MM.1S (cell line): Measurements from ENCODE around the gene SYNE2.
"Not testable (repeated sequence)": the region's sequence is repeated elsewhere in the genome, so short reads cannot be mapped to it uniquely, and the experiment has no call there.

ENCODE experiments used
- DNase-seq: peaks from one replicate; pipeline ENCODE4 v3.0.0-alpha.2; 2015
- H2AFZ ChIP-seq: fragments of 300-600 bp; sonication (generic); 2 replicates; pipeline ENCODE4 v1.6.0; 2016; ENCODE audit warnings: antibody characterized with exemption, low read length
- H3F3A ChIP-seq: fragments of 300-600 bp; sonication (generic); 2 replicates; pipeline ENCODE4 v1.6.1; 2016; ENCODE audit warnings: mild to moderate bottlenecking, antibody characterized with exemption, low read length, moderate library complexity, mixed read lengths; ENCODE audit not compliant: insufficient read depth
- H3K27ac ChIP-seq: fragments of 300-600 bp; sonication (generic); 2 replicates; pipeline ENCODE4 v1.5.1; 2016; ENCODE audit warnings: mild to moderate bottlenecking, low read length
- H3K27me3 ChIP-seq: fragments of 300-600 bp; sonication (generic); replicated peaks from 2 replicates; pipeline ENCODE4 v1.6.0; 2016; ENCODE audit warnings: low read length; ENCODE audit not compliant: insufficient read depth
- H3K36me3 ChIP-seq: fragments of 300-600 bp; sonication (generic); replicated peaks from 2 replicates; pipeline ENCODE4 v1.6.1; 2016; ENCODE audit warnings: mild to moderate bottlenecking, low read length, mixed read lengths; ENCODE audit not compliant: insufficient read depth
- H3K4me1 ChIP-seq: fragments of 300-600 bp; sonication (generic); 2 replicates; pipeline ENCODE4 v1.6.1; 2016; ENCODE audit warnings: low read length, mixed read lengths
- H3K4me2 ChIP-seq: fragments of 300-600 bp; sonication (generic); 2 replicates; pipeline ENCODE4 v1.6.0; 2016; ENCODE audit warnings: low read depth, low read length
- H3K4me3 ChIP-seq: fragments of 300-600 bp; sonication (generic); 2 replicates; pipeline ENCODE4 v1.5.1; 2016; ENCODE audit warnings: low read length, mixed read lengths
- H3K79me2 ChIP-seq: fragments of 300-600 bp; sonication (generic); 2 replicates; pipeline ENCODE4 v1.6.1; 2016; ENCODE audit warnings: mixed run types, low read length, mixed read lengths
- H3K9ac ChIP-seq: fragments of 300-600 bp; sonication (generic); 2 replicates; pipeline ENCODE4 v1.6.1; 2016; ENCODE audit warnings: low read length, mixed read lengths
- H3K9me2 ChIP-seq: fragments of 300-600 bp; sonication (generic); replicated peaks from 2 replicates; pipeline ENCODE4 v1.6.1; 2016; ENCODE audit warnings: mild to moderate bottlenecking, low read length, mixed read lengths; ENCODE audit not compliant: insufficient read depth
- H3K9me3 ChIP-seq: fragments of 300-600 bp; sonication (generic); replicated peaks from 2 replicates; pipeline ENCODE4 v1.6.1; 2016; ENCODE audit warnings: mild to moderate bottlenecking, low read length, mixed read lengths; ENCODE audit not compliant: insufficient read depth
- H4K20me1 ChIP-seq: fragments of 300-600 bp; sonication (generic); 2 replicates; pipeline ENCODE4 v1.6.1; 2016; ENCODE audit warnings: mild to moderate bottlenecking, low read length, moderate library complexity, mixed read lengths; ENCODE audit not compliant: insufficient read depth
- CTCF ChIP-seq: fragments of 300-600 bp; sonication (generic); IDR thresholded peaks from 2 replicates; pipeline ENCODE4 v1.5.1; 2016; ENCODE audit warnings: antibody characterized with exemption, low read length, mixed read lengths
- EZH2 ChIP-seq: fragments of 300-600 bp; sonication (generic); optimal IDR thresholded peaks from 2 replicates; pipeline ENCODE3; 2017; ENCODE audit warnings: low read depth, mild to moderate bottlenecking, antibody characterized with exemption, low read length, mixed read lengths
- EZH2phosphoT487 ChIP-seq: fragments of 300-600 bp; sonication (generic); IDR thresholded peaks from 2 replicates; pipeline ENCODE4 v1.6.1; 2018; ENCODE audit warnings: antibody characterized with exemption, low read length

Gene SYNE2

GRCh38 chr14:64026600-64026999 is 173.8 kb downstream of the SYNE2 start:
- H4K20me1 ChIP-seq: no peaks in the 10 kb centered on the region
- no peak overlapping the region for H2AFZ ChIP-seq
- H3K9me3 ChIP-seq: no peaks in the 10 kb centered on the region
- no peak for TF ChIP-seq EZH2phosphoT487
- TF ChIP-seq EZH2: no peak
- TF ChIP-seq CTCF: no peak
- no peaks in the 10 kb centered on the region for H3K79me2 ChIP-seq
- H3K27me3 ChIP-seq: no peaks in the 10 kb centered on the region
- H3F3A ChIP-seq: no peaks in the 10 kb centered on the region
- no peaks in the 10 kb centered on the region; the same call in 1 of the 2 replicates for H3K36me3 ChIP-seq
- no peak overlapping the region for H3K4me2 ChIP-seq
- no peak for DNase-seq
- H3K4me1 ChIP-seq: no peaks in the 10 kb centered on the region
- H3K4me3 ChIP-seq: no peak overlapping the region
- no peaks in the 10 kb centered on the region for H3K9me2 ChIP-seq
- H3K27ac ChIP-seq: no peak overlapping the region
- H3K9ac ChIP-seq: no peak overlapping the region

GRCh38 chr14:64035143-64035542 is 182.3 kb downstream of the SYNE2 start:
- no peaks in the 10 kb centered on the region for H3K4me1 ChIP-seq
- no peaks in the 10 kb centered on the region for H3K79me2 ChIP-seq
- H3K9ac ChIP-seq: no peak overlapping the region
- no peaks in the 10 kb centered on the region for H3K9me2 ChIP-seq
- H3K9me3 ChIP-seq: no peaks in the 10 kb centered on the region
- no peak overlapping the region for H2AFZ ChIP-seq
- H3F3A ChIP-seq: no peaks in the 10 kb centered on the region
- no peaks in the 10 kb centered on the region for H4K20me1 ChIP-seq
- no peaks in the 10 kb centered on the region for H3K36me3 ChIP-seq
- H3K27me3 ChIP-seq: no peaks in the 10 kb centered on the region
- no peak overlapping the region for H3K4me2 ChIP-seq
- H3K4me3 ChIP-seq: no peak overlapping the region
- H3K27ac ChIP-seq: no peak overlapping the region
- no peak for DNase-seq
- TF ChIP-seq EZH2: no peak
- no peak for TF ChIP-seq CTCF
- TF ChIP-seq EZH2phosphoT487: no peak

GRCh38 chr14:64037869-64038745 is 185.3 kb downstream of the SYNE2 start:
- not testable (repeated sequence) for H3K4me2 ChIP-seq, H3K4me3 ChIP-seq, H3K9me2 ChIP-seq, DNase-seq, H3K9ac ChIP-seq, H3K27ac ChIP-seq, H3F3A ChIP-seq, H4K20me1 ChIP-seq, H3K9me3 ChIP-seq, H3K27me3 ChIP-seq, H3K79me2 ChIP-seq, H3K36me3 ChIP-seq, H2AFZ ChIP-seq, H3K4me1 ChIP-seq

GRCh38 chr14:64038841-64039542 is 186.2 kb downstream of the SYNE2 start:
- Histone ChIP-seq H2AFZ (no peak overlapping the region), H4K20me1 (no peaks in the 10 kb centered on the region), H3K9me3 (no peaks in the 10 kb centered on the region), H3K27me3 (no peaks in the 10 kb centered on the region), H3K36me3 (no peaks in the 10 kb centered on the region), H3K4me1 (no peaks in the 10 kb centered on the region), H3K27ac (no peak overlapping the region), H3K9ac (no peak overlapping the region), H3F3A (no peaks in the 10 kb centered on the region), H3K4me2 (no peak overlapping the region), H3K79me2 (no peaks in the 10 kb centered on the region), H3K4me3 (no peak overlapping the region), H3K9me2 (no peaks in the 10 kb centered on the region)
- no peak for TF ChIP-seq EZH2
- no peak for TF ChIP-seq EZH2phosphoT487
- TF ChIP-seq CTCF: no peak
- DNase-seq: no peak
